GM19324 (cell line): ENCODE data around the gene SPACA6.

Experiments
- ATAC-seq: cut with Tn5 transposase; IDR thresholded peaks from one replicate; pipeline ENCODE4 v1.9.1; 2021; ENCODE audit warnings: mild to moderate bottlenecking, moderate library complexity; ENCODE audit not compliant: unreplicated experiment, low FRiP score

SPACA6 gene

GRCh38 chr19:51688671-51689571 lies 4.2 kb upstream of the SPACA6 start:
- no peak for ATAC-seq

- ATAC-seq: no peak
Observed at GRCh38 chr19:51689751-51690453, 3.2 kb upstream of the SPACA6 start.

- no peak for ATAC-seq
Observed at GRCh38 chr19:51690454-51691073, 2.6 kb upstream of the SPACA6 start.

DNA sequence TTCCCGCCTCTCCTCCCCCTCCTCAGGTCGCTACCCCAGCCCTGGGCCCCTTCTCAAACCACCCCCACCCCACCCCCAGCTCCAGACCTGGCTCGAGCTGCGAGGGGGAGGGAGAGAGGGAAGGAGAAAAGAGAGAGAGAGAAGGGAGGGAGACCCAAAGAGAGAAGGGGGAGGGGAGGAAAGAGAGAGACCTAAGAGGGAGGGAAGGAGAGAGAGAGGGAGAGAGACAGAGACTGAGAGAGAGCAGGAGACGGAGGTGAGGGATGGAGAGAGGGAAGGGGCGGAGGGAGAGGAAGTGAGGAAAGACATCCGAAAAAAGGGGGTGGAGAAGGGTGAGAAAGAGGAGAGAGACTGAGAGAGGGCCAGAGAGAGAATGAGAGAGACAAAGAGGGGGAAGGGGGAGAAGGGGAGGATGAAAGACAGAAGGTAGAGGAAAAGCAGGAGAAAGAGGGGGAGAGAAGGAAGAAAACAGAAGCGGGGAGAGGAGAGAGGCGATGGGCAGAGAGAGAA lies 2.0 kb upstream of the SPACA6 start:
- no peak for ATAC-seq

- ATAC-seq: no peak
Observed at GRCh38 chr19:51691584-51692428, 1.3 kb upstream of the SPACA6 start.

DNA sequence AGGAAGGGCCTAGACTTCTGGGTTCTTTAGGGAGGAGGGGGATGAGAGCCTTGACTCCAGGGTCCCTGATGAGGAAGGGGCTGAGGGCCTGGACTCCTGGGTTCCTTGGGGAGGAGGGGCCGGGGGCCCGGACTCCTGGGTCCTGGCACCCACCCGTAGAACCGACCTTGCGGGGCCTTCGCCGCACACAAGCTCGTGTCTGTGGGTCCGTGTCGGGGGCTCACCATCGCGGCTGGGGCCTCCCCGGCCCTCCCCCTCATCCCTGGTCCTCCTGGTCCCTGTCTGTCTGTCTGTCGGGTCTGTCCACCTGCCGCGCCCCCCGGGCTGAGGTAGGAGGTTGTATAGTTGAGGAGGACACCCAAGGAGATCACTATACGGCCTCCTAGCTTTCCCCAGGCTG lies 662 bp upstream of the SPACA6 start:
- no peak for ATAC-seq

DNA sequence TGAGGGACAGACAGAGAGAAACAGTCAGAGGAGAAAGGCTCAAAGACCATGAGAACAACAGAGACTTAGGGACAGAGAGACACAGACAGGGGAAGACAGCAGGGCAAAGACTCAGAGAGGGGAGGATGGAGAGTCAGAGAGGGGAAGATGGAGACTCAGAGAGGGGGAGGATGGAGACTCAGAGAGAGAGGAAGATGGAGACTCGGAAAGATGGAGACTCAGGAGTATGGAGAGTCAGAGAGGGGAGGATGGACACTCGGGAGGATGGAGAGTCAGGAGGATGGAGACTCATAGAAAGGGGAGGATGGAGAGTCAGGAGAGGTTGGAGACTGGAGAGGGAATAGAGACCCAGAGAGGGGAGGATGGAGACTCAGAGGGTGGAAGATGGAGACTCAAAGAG lies 689 bp downstream of the SPACA6 start:
- no peak for ATAC-seq

GRCh38 chr19:51694318-51695085 lies 1.4 kb downstream of the SPACA6 start:
- ATAC-seq: no peak

- ATAC-seq: no peak
Observed at GRCh38 chr19:51695088-51695487, 2.0 kb downstream of the SPACA6 start.

GRCh38 chr19:51695702-51696315 lies 2.7 kb downstream of the SPACA6 start:
- ATAC-seq: no peak

DNA sequence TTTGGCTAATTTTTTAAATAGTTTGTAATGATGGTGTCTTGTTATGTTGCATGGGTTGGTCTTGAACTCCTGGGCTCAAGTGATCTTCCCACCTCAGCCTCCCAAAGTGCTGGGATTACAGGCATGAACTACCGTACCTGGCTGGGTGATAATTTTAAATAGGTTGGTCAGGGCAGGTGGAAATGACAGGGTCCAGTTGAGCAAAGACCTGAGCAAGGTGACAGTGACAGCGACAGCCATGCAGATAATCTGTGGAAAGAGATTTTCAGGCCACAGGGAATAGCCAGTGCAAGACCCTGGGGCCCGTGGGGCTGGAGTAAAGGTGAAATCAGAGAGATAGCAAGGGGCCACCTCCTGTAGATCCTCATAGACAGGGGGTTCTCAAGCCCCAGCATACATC lies 3.5 kb downstream of the SPACA6 start:
- no peak for ATAC-seq

- ATAC-seq: no peak
Observed at GRCh38 chr19:51697169-51697776, 4.1 kb downstream of the SPACA6 start.

DNA sequence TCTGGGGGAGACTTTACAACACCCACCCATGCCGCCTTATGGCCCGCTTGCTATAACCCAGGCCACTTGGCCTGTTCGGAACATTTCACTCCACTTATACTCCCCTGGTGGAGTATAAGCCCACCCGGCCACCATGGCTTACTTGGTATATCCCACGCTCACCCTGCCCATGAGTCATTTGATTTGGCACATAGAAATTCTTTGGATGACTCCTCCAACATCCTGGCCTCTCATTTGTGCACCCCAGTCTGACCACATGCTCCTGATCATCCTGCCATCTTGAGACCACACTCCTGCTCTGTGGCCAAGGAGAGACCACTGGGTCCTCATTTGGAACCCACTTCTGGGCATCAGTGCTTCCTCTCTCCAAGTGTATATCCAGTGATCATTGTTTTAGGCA lies 5.2 kb downstream of the SPACA6 start:
- ATAC-seq: no peak

GRCh38 chr19:51699170-51699569 lies 6.0 kb downstream of the SPACA6 start:
- ATAC-seq: no peak

GRCh38 chr19:51701468-51702100 lies 8.5 kb downstream of the SPACA6 start:
- no peak for ATAC-seq

DNA sequence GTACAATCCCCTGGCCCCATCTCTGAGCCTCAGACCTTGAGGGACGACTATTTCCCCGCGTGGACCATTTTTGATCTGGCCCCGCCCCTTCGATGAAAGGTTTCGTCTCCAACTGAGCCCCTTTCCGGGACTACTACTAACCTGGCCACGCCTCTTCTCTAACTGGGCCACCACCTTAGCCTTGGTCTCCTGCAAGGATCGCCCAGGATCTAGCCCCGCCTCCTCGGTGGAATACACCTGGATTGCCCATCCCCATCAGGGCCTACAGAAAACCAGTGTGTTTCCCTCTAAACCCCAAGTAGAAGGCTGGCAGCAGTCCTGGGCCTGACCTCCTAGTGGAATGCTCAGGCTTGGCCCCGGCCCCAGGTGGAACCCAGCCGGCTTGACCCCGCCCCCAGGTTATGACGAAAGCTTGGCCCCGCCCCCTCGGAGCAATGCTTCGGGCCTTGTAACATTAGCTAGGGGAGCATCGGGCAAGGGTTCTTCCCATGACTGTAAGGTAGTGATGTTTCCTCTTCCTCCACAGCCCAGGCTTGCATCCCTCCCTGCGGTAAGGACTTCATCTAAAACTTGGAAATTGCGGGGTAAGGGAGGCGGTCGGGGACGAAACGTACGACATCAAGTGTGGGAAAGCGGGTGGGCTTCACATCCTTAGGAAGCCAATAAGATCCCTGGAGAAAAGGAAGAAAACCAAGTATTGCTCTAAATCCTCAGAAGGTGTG lies 9.1 kb downstream of the SPACA6 start:
- ATAC-seq: no peak

DNA sequence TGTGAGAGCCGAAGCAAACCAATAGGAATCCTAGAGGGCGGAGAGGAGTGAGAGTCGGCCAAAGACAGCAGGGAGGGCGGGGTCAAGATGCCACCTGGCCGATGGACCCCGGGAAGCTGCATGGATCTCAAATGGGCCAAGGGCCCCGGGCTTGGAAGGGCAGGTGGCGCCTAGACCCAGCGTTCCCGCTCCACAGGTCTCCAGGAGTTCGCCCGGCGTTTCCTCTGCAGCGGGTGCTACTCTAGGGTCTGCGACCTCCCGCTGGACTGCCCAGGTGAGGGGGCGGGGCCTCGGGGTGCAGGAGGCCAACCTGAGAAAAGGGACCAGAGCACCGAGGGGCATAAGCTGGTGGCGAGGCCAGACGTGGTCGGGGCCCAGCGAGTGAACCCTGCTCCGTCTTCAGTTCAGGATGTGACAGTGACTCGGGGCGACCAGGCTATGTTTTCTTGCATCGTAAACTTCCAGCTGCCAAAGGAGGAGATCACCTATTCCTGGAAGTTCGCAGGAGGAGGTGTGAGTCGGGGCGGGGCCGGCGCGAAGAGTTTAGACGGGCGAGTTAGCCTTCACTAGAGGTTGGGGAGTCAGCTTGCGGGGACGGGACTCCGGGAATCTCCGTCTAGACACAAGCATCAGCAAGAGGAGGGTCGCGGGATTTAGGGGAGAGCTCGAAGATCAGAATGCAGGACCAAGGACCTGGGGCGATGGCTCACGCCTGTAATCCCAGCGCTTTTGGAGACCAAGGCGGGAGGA lies 9.9 kb downstream of the SPACA6 start:
- no peak for ATAC-seq
